ENCODE measurements around the gene DSE.

The DSE gene

DNA sequence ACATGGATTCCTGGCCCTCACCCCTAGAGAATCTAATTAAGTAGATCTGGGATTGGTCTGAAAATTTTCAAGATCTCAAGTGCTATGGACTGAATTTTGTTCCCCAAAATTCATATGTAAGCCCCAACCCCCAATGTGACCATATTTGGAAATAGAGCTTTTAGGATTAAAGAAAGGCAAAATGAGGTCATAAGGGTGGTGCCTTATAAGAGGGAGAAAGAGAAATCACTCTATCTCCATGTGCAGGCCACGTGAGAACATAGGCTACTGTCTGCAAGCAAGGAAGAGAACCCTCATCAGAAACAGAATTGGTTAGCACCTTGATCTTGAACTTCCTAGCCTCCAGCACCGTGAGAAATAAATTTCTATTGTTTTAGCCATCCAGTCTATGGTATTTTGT, 8.5 kb upstream of the DSE start:
- no peak for DNase-seq

DNA sequence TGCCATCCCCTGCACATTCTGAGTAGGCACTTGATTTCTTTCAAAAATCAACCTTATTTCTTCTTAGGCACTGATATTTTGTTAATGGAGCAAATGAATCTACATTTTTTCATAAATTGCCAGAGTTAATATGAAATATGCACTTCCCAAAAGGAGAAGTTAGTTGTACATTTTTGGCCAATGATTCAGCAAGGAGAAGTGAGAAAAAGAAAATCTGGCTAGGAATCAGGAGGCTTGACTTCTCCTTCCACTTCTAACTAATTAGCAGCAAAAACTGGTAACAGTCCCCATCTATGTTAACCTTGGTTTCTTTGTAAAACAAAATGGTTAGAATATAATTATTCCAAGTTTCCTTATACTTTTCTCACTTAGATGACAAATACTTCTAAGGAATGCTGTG, 7.0 kb upstream of the DSE start:
- DNase-seq = no peak

DNA sequence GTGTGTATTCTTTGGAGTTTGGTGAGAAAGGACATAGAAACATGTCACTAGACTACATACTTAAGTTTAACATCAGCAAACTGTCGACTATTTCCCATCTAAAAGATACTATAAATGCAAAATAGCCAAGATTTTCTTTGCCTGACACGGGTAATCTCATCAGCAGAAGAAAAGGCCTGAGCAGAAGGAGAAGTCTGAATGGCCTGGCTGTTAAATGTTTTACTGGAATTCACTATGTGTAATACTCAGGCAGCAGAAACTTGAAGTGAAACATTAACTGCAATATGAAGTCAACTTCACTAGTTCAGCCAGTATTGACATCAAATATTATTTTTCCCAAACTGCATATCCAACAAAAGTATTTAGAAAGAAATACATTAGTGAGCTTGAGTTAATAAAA, 6.4 kb upstream of the DSE start:
- no peak for DNase-seq

- DNase-seq = no peak
Measured at GRCh38 chr6:116365743-116366142, 5.0 kb upstream of the DSE start.

DNA sequence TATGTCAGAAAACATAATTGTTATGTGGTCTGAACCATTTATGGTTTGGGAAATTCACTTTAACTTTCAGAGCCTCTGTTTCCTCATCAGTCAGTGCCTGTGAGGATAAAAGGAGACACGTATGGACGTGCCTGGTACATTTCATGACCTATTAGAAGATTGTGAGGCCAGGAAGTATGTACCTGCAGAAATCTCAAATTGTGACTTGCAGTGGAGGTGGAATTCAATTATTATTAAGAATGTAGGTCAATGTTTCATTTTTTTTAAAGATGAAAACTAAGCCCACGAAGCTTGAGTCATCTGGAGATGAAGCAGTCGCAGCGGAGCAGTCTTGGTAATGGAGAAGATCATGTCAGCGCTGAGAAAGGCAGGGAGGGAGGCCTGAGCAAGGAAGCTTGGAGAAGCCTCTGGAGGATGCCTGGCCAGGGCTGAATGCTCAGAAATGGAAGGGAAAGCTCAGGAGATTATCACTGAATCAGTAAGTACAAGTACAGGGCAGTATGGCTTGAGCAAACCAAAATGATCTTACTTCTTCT, 3.9 kb upstream of the DSE start:
- DNase-seq = no peak

- no peak for DNase-seq
Measured at GRCh38 chr6:116369540-116369939, 1.2 kb upstream of the DSE start.

DNA sequence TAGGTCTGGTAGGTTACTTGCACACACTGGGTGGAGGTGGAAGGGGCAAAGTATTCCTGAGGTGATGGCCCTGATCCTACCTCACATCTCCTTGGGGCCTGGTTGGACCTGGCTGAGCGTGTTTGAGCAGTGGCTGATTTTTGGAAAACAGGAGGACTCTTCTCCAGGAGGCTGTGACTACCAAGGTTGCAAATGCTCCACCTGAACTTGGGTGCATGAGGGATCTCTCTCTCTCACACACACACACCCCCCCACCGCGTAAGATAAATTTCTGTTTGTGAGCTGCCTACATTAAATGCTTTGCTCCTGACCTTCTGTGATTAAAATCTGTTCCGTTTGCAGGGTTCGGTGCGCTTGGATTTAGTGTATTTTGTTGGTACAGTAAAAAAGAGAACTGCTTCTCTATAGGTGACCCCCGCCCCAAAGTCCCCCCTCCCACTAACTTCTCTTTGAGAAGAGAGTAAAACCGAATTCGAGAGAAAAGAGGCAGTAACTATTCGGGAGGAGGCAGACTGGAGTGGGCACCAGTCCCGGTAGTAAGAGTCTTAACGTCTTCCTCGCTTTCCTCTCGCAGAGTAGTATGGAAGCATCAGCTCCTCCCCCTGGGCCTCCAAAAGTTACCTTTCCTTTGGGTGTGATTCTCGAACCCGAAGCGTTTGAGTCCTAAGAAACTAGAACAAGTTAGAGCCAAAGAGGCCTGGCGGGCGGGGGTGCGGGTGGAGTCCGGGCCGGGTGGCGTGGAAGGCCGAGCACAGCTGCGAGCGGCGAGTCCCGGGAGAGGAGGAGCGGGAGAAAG, 585 bp upstream of the DSE start:
- DNase-seq = no peak

GRCh38 chr6:116371120-116371917, 572 bp downstream of the DSE start:
- peak in 2 of 3 experiments; percentile 50 to 59 for DNase-seq

- DNase-seq = no peak
Measured at GRCh38 chr6:116371918-116372209, 1.1 kb downstream of the DSE start.

- no peak for DNase-seq
Measured at GRCh38 chr6:116373300-116373699, 2.6 kb downstream of the DSE start.

DNA sequence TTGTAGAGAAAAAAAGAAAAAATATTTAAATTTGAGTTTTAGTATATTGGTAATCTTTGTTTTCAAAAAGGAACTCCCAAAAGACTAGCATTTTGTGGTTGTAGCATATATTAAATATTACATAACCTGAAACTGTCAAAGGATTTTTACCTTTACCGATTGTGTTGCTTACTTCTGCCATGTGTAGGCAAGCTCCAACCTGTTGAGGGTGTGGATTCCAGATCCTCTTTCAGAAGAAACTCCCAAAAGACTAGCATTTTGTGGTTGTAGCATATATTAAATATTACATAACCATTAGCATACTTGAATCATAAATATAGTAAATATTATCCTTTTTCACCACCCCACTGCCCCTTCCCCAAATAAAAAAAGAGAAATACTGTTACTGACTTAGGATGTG, 3.2 kb downstream of the DSE start:
- DNase-seq = no peak

DNA sequence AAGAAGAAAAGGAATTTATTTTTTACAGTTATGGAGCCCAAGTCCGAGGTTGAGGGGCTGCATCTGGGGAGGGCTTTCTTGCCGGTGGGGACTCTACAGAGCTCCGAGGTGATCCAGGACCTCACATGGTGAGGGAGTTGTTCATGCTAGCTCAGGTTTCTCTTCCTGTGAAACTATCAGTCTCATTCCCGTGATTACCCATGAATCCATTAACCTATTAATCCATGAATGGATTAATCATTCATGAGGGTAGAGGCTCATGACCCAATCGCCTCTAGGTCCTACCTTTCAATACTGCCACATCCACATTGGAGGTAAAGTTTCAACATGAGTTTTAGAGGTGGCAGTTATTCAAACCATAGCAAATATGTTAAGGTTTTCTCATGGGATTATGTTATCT, 3.8 kb downstream of the DSE start:
- no peak for DNase-seq

DNA sequence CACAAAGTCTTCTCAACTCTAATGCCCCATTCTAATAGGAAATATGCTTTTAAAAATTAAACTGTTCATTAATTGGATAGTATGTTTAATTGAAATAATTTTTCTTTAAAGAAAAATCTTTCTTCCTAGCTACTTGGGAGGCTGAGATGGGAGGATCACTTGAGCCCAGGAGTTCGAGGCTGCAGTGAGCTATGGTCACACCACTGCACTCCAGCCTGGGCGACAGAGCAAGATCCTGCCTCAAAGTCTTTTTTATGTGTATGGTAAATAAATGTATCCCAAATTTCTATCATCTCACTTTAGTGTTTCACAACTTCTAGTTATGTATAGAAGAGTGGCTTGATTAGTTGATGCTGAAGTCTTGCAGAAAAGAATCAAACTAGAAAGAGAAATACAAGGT, 4.5 kb downstream of the DSE start:
- no peak for DNase-seq

GRCh38 chr6:116376149-116376548, 5.4 kb downstream of the DSE start:
- DNase-seq = no peak

DNA sequence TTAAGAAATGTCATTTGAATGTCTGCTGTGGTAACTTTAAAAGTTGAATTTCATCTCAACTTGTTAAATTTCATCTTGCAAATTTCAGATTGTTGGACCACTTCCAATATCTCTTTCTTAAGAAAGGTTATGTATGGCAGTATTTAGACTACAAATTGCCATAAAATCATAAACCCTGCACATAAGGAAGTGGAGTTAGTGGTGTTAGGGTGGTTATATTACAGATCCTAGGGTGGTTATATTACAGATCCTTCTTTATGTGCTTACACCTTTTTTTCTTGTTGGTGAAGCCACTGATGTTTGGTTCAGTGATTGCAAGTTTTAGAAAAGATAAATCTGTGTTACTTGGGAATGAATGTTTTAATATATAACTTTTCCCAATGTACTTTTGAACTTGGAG, 9.0 kb downstream of the DSE start:
- no peak for DNase-seq

DNA sequence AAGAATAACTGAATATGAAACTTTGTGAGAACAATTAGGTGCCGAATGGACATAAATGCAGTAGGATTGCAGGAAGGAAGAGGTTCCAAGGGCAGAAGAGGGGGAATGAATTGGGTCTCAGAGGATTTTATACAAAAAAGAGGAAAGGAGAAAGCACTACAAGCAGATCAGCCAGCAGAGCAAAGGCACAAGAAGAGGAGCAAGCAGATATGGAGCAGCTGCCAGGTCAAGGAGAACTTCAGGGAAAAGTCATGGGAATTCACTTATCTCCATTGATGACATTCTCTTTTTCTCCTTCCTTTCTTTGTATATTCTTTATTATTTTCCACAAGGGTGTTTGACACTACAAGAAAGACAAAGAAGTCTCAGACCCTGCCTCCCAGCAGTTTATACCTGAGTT, 9.6 kb downstream of the DSE start:
- DNase-seq = no peak

DNA sequence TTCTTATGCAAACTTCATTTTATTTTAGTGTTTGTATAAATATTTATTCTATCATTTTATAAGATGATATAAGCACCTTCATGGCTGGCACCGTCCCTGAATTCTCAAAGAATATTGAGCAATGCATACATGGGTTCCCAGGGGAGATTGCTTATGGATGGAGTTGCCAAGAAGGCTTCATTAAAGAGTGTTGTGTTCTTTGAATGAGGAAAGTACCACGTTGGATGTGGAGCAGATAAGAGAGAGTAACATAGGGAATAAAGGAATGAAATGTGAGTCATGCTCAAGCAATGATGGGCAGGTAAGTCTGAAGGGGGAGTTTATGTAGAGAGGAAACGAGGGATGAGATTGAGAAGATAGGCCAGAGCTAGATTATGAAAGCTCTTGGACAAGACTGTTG, 10.3 kb downstream of the DSE start:
- DNase-seq = no peak

GRCh38 chr6:116382587-116382986, 11.8 kb downstream of the DSE start:
- no peak for DNase-seq

- no peak for DNase-seq
Measured at GRCh38 chr6:116384727-116385458, 14.1 kb downstream of the DSE start.

GRCh38 chr6:116385459-116385802, 14.7 kb downstream of the DSE start:
- no peak for DNase-seq

DNA sequence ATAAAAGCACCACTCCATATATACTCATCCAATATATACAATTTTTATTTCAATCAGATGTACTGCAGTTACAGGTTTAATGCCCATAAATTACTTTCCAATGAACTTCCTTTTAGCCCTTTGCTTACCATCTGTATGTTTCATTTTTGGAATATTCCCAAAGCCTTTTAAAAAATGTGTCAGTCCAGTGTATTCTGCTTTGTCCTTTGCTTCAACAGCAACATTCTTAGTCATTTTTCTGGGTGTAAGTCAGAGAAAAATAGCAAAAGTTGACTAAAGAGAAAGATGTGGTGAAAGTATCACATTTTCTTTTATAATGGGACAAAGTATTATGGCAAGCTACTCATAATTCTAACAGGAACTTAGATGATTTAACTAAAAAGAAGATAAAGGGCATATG, 15.2 kb downstream of the DSE start:
- no peak for DNase-seq

DNA sequence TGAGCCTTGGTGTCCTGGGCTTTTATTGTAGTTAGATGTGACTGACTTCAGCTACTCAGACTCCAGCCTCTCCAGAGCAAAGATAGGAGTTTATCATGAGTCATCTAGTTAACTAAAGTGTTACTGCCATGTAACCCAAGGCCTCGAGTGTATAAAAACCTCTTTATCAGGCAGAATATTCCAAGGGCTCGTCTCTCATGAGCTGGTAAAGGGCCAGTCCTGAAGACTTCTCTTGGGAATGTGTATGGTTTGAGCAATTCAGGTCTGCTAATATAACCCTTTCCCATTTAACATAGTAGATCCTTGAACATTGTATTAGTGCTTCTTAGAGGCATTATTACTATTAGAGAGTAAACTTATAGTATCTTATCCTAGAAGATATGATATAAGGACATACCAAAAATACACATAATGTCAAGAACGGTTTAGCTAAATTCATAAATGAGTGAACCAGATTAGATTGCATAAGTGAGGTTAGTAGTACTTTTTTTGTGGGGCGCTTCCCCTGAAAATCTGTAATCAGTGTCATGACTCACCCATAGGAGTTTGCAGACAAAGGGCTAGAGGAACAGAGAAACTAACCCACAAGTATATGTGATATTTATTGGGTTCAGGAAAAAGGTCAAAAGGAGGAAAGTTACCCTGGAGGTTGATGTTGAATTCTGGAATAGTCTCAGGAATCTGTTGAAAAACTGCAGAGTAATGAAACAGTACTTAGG, 16.0 kb downstream of the DSE start:
- no peak for DNase-seq

DNA sequence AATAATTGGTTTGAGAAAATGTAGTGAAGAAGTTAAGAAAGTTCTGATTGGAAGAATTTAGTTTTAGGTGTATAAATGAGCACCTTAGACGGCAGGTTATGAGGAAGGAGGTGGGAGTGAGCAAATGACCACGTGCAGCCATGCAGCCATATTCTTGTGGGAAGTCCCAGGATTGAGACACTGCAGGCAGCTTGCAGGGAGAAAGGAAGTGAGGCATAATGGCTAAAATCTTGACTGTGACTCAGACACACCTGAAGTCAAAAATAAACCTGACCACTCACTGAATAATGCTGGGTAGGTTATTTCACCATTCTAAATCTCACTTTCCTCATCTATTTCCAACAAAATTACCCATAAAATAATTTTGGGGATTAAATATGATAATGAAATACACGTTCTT, 16.6 kb downstream of the DSE start:
- no peak for DNase-seq
